ENCODE results near the gene ERGIC1.

GRCh38 chr5:172907657-172908056, 73.6 kb downstream of the ERGIC1 start:
- TF ChIP-seq CTCF (conservative IDR thresholded peaks at IDR 0.05; ENCODE audit: low read depth in 2 of 2) (no peak), POLR2AphosphoS5 (IDR thresholded peaks at IDR 0.05; ENCODE audit: low read depth) (no peak), ETS1 (IDR thresholded peaks at IDR 0.05) (no peak), EZH2 (IDR thresholded peaks at IDR 0.05; ENCODE audit: low read depth, unreplicated experiment) (no peak), JUNB (IDR thresholded peaks at IDR 0.05; ENCODE audit: unreplicated experiment) (no peak), NANOG (IDR thresholded peaks at IDR 0.05; ENCODE audit: borderline replicate concordance) (no peak), EZH2phosphoT487 (IDR thresholded peaks at IDR 0.05; ENCODE audit: unreplicated experiment) (no peak), CREB1 (CRISPR knock-in tag; IDR thresholded peaks at IDR 0.05; ENCODE audit: low read depth) (no peak), STAT1 (IDR thresholded peaks at IDR 0.05; ENCODE audit: unreplicated experiment) (no peak), ZNF114 (CRISPR knock-in tag; IDR thresholded peaks at IDR 0.05) (no peak)
- TF ChIP-seq, protein P1, sequence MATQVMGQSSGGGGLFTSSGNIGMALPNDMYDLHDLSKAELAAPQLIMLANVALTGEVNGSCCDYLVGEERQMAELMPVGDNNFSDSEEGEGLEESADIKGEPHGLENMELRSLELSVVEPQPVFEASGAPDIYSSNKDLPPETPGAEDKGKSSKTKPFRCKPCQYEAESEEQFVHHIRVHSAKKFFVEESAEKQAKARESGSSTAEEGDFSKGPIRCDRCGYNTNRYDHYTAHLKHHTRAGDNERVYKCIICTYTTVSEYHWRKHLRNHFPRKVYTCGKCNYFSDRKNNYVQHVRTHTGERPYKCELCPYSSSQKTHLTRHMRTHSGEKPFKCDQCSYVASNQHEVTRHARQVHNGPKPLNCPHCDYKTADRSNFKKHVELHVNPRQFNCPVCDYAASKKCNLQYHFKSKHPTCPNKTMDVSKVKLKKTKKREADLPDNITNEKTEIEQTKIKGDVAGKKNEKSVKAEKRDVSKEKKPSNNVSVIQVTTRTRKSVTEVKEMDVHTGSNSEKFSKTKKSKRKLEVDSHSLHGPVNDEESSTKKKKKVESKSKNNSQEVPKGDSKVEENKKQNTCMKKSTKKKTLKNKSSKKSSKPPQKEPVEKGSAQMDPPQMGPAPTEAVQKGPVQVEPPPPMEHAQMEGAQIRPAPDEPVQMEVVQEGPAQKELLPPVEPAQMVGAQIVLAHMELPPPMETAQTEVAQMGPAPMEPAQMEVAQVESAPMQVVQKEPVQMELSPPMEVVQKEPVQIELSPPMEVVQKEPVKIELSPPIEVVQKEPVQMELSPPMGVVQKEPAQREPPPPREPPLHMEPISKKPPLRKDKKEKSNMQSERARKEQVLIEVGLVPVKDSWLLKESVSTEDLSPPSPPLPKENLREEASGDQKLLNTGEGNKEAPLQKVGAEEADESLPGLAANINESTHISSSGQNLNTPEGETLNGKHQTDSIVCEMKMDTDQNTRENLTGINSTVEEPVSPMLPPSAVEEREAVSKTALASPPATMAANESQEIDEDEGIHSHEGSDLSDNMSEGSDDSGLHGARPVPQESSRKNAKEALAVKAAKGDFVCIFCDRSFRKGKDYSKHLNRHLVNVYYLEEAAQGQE (IDR thresholded peaks at IDR 0.05; ENCODE audit: unreplicated experiment) = no peak
